Tibial nerve (tissue), 4 donors: ENCODE results near the gene EXOC6B.

Source experiments
- CTCF ChIP-seq, 5 experiments: fragments of 200-600 bp in 3 of 5; fragments of 450-650 bp in 2 of 5; sonication (generic) in 3 of 5; IDR thresholded peaks; one replicate each; pipeline ENCODE4 v1.5.1; 2016 to 2019; ENCODE audit warnings: antibody characterized with exemption in 5 of 5, mild to moderate bottlenecking in 3 of 5, moderate library complexity in 2 of 5
- EP300 ChIP-seq, 2 donors: sonication (generic); formaldehyde crosslinking; IDR thresholded peaks; one replicate each; pipeline ENCODE4 v1.6.1; 2017; ENCODE audit warnings: antibody characterized with exemption in 2 of 2, mild to moderate bottlenecking in 1 of 2
- POLR2A ChIP-seq, 2 donors: fragments of 450-650 bp; IDR thresholded peaks; one replicate each; pipeline ENCODE4 v1.6.1; 2017; ENCODE audit warnings: antibody characterized with exemption in 2 of 2, mild to moderate bottlenecking in 2 of 2, moderate library complexity in 2 of 2

GRCh38 chr2:72676341-72677025 is 149.3 kb downstream of the EXOC6B start:
- TF ChIP-seq CTCF (IDR thresholded peaks at IDR 0.05) (no peak), POLR2A (IDR thresholded peaks at IDR 0.05) (no peak), EP300 (IDR thresholded peaks at IDR 0.05) (no peak)
